ENCODE measurements around the gene TELO2.

Gene TELO2

DNA sequence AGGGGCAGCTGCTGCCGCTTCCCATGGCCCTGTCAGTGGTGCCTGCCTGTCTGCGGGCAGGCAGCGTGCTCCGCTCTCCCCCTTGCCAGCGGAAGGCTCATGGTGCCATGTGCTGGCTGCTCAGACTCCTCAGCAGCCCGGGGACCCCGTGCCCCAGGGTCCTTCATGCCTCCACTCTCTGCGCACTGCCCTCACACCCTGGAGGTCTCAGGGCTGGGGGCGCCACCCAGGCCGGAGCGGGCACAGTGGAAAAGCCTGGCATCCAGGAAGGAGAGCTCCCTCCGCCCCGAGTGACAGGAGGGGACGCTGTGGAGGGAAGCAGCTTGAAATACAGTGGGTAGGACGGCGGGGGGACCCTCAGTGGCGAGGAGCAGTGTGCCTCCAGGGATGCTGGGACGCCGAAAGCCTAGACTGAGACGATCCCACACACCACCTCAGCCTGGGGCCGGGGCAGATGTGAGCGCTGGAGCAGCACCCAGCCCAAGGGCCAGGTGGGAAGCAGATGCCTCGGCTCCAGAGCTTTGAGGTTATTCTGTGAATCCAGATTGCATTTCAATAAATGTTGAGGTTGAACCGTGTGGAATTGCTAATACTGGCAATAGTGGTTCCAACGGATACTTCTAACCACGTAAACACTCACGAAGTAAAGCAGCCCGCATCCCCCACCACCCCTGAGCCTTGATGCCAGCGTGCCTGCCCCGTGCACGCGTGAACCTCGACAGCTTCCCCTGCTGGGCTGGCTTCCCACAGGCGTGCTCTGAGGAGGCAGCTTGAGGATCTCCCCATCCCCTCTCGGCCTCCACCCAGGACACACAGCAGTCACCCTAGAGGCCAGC lies 46.8 kb downstream of the TELO2 start:
- no peak for DNase-seq

- DNase-seq = no peak
These were observed 47.3 kb downstream of the TELO2 start for GRCh38 chr16:1540556-1540855.

GRCh38 chr16:1541293-1542165 lies 48.4 kb downstream of the TELO2 start:
- DNase-seq = no peak

DNA sequence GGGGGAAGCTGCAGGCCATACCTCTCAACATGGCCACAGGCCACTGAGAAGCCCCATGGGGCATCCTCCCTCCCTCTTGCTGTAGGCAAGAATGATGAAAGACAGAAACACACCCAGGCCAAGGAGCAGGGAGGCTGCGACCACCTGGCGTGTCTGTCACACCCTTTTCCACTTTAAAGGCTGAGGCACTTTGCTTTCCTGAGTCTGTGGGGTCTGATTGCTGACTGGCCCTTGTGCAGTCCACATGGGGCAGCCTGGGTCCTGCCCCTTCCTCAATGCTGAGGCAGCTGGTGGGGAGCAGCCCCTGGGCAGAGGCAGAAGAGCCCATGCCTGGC lies 49.0 kb downstream of the TELO2 start:
- no peak for DNase-seq

- no peak for DNase-seq
These were observed 49.4 kb downstream of the TELO2 start for GRCh38 chr16:1542533-1542932.

DNA sequence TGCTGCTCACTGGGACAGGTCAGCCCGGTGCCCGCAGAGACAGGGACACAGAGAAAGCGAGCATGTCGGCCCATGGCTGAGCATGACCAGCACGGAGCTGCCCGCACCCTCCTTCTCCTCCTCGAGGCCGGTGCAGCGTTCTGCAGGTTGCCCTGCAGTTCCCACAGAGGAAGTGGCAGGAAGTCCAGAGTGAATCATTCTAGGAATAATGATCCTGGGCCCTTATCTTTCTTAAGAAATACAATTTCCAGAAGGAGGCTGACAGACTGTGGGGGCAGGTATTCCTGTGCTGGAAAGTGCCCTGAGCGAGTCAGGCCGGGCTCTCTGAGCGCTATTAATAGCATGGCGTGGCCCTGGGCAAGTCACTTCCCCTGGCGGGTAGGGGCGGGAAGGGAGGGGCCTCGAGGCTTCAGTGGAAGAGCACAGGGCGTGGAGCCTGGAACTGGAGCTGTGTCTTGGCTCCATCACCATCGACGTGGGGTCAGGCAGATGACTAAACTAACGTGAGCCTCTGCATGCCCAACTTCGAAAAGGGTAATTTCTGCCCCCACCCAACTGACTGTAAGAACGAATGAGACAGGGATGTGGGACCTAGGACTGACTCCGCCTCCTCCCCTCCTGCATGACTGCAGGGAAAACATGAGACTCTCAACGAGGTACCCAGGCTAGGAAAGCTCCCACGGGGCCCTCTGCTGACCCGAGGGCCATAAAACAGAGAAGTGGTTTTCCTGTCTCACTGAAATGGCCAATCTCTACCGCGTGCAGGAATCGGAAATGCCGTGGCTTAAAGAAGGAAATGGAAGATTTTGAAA lies 50.1 kb downstream of the TELO2 start:
- no peak for DNase-seq

- no peak for DNase-seq
These were observed 52.2 kb downstream of the TELO2 start for GRCh38 chr16:1545044-1546040.

- DNase-seq = no peak
These were observed 53.3 kb downstream of the TELO2 start for GRCh38 chr16:1546430-1546829.

DNA sequence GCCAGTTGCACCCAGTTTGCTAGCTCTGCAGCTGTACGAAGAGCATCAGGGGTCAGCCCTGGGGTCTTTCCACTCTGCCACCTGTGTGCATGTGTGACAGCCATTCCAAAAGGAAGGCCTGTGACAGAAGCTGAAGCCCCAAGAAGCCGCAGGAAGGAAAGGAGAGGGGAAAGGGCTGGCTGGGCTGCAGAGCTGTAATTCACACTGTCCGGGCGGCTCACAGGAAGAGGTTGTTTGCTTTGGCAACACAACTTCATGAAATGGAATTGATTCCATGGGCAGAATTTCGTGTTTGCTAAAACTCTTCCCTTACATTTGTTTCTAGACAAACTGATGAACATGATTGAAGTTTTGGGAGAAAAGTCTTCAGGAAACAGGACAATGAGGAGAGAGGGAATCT lies 55.1 kb downstream of the TELO2 start:
- DNase-seq = no peak

- DNase-seq = no peak
These were observed 55.6 kb downstream of the TELO2 start for GRCh38 chr16:1548727-1549126.

- no peak for DNase-seq
These were observed 56.9 kb downstream of the TELO2 start for GRCh38 chr16:1550069-1550468.

DNA sequence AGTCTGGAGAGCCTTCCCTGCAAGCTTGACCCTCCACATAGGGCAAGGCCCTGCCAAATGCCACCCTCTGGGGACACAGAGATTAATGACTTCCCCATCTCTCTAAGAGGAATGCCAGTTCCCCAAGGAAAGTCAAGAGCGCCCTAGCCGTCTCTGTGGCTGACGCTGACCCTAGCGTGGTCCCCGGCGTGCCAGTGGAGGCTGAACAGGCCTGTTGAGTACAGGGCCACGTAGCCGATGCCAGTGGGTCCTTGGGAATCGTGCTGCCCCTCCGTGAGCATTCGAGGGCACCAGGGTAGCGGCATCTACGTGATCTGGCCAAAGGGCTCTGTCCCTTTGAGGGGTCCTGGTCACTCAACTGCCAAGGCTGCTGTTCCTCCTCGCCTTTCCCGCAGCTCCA lies 57.5 kb downstream of the TELO2 start:
- DNase-seq = no peak

- no peak for DNase-seq
These were observed 58.0 kb downstream of the TELO2 start for GRCh38 chr16:1551166-1551565.

DNA sequence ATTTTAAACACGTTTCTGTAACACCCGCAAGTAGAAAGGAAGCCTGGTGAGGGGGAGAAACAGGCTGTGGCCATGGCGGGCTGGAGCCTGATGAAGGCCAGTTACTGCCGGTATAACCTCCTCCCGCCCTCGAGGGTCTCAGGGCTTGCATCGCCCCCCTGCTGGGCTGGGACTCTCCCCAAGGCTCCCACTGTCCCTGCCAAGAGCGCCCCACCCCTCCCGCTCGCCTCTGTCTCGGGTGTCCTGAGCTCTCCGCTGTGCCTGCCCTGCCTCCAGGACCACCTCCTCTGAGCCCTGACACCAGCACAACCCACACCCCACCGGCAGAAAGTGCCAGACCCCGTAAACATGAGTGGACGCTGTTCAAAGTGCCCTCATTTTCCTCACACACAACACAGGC lies 59.0 kb downstream of the TELO2 start:
- DNase-seq = no peak

DNA sequence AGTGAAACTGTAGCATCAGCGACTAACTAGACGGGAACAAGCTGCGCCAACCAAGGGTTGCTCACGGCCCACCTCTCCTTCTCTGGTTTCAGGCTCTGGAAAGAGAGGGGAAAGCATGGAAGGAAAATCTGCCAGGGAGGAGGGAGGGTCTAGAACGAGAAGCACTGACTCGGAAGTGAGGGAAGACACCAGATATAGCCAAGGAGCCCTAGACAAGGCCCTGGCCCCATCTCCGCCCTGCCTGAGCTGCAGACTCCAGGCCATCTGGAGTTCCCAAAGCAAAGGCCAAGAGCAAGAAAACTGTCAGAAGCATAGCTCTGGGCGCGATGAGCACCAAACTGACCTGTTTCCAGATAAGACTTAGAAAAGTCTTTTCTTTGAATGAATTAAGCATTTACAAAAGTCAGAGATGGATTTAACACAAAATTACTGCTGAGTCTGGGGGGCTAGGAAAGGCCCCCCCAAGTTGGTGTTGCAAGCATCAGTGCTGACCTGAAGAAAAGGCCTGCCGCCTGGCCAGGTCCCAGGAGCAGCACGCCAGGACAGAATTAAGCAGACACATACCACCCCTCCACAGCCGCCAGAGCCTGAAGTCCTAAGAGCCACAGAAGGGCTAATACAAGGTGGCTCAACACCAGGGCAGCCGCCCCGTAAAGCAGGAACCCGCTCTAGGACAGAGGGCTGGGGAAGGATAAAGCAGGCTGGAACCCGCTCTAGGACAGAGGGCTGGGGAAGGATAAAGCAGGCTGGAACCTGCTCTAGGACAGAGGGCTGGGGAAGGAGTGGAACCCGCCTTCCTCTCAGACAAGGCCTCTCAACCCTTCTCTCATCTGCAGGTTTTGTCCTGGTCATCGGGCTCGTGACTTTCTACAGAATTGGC lies 61.0 kb downstream of the TELO2 start:
- DNase-seq = no peak

- DNase-seq = no peak
These were observed 61.8 kb downstream of the TELO2 start for GRCh38 chr16:1554826-1555445.

DNA sequence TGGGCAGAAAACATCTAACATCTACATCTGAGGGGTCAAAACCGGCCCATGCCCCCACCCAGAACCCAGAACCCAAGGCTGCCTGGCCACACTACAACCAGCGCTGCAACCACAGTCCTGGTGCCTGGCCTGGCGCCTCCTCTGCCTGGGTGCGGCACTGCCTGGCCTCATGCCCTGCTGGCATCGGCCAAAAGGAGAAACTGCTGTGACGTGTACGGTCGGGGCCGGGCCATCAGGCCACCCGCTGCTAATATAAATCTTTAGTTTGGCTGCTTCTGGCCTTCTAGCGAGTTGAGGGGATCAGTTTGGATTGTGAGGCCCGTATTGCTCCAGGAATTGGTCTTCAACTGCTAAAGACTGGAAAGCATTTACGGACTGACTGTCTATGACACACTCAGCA lies 63.1 kb downstream of the TELO2 start:
- DNase-seq = no peak

GRCh38 chr16:1557074-1557473 lies 63.9 kb downstream of the TELO2 start:
- no peak for DNase-seq

- no peak for DNase-seq
These were observed 64.4 kb downstream of the TELO2 start for GRCh38 chr16:1557576-1557975.

DNA sequence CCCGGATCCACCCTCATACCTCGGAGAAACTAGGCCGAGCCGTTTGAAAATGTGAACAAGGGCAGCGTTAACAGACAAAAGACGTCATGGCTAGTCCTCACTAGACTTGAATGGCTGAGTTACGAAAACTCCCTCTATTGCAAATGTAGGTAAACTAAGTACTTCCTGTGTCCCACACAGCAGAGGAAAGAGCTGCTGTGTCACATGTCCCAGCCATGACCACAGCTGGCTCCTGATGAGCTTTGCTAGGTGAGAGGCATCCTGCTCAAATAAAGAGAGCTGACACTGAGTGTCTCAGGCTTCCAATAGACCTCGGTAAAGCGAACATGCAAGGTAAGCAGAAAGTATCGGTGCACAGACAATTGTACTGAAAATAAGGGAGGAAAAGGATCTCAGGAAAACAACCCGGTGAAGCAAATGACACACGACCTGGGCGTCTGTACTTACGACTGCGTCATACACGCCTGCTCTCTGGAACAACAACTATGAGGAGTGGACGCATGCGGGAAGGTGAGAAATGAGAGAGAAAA lies 66.4 kb downstream of the TELO2 start:
- DNase-seq = no peak

Measured in NCI-H1105 treated with DMSO at 0.1 percent for 48 hours (cell line).